Loucy (cell line): ENCODE results near the gene CDK7.

Experiments
- EZH2phosphoT487 ChIP-seq: fragments of 200-600 bp; IDR thresholded peaks from 2 replicates; pipeline ENCODE4 v1.6.1; 2018; ENCODE audit warnings: antibody characterized with exemption, mild to moderate bottlenecking, moderate library complexity, borderline replicate concordance
- TF ChIP-seq, protein P1 (sequence below): fragments of 200-600 bp; sonication (generic); conservative IDR thresholded peaks from 2 replicates; pipeline ENCODE4 v1.5.1; 2014; ENCODE audit warnings: mild to moderate bottlenecking, antibody characterized with exemption, low read length

DNA sequence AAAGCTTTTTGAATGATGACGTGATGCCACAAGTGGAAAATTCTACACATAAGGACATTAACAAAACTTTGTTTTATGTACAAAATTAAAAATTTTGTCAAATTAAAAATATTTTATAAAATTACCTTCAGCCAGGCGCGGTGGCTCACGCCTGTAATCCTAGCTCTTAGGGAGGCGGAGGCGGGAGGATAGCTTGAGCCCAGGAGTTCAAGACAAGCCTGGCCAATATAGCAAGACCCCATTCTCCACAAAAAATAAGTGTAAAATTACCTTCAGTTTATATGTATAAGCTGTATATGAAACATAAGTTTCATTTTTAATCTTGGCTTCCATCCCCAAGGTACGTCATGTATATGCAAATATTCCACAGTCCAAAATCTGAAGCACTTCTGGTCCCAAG lies 40.9 kb downstream of the CDK7 start:
- TF ChIP-seq, protein P1, sequence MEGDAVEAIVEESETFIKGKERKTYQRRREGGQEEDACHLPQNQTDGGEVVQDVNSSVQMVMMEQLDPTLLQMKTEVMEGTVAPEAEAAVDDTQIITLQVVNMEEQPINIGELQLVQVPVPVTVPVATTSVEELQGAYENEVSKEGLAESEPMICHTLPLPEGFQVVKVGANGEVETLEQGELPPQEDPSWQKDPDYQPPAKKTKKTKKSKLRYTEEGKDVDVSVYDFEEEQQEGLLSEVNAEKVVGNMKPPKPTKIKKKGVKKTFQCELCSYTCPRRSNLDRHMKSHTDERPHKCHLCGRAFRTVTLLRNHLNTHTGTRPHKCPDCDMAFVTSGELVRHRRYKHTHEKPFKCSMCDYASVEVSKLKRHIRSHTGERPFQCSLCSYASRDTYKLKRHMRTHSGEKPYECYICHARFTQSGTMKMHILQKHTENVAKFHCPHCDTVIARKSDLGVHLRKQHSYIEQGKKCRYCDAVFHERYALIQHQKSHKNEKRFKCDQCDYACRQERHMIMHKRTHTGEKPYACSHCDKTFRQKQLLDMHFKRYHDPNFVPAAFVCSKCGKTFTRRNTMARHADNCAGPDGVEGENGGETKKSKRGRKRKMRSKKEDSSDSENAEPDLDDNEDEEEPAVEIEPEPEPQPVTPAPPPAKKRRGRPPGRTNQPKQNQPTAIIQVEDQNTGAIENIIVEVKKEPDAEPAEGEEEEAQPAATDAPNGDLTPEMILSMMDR = no peak
- no peak for TF ChIP-seq EZH2phosphoT487
